CD4-positive, alpha-beta T cell treated with Interleukin-2 at 100 ng/mL for 4 hours (primary cell): ENCODE results near the gene F13A1.

ENCODE experiments used
- DNase-seq: peaks from one replicate; pipeline ENCODE4 v3.0.0-alpha.2; 2020; ENCODE audit warnings: low spot score

F13A1 gene

DNA sequence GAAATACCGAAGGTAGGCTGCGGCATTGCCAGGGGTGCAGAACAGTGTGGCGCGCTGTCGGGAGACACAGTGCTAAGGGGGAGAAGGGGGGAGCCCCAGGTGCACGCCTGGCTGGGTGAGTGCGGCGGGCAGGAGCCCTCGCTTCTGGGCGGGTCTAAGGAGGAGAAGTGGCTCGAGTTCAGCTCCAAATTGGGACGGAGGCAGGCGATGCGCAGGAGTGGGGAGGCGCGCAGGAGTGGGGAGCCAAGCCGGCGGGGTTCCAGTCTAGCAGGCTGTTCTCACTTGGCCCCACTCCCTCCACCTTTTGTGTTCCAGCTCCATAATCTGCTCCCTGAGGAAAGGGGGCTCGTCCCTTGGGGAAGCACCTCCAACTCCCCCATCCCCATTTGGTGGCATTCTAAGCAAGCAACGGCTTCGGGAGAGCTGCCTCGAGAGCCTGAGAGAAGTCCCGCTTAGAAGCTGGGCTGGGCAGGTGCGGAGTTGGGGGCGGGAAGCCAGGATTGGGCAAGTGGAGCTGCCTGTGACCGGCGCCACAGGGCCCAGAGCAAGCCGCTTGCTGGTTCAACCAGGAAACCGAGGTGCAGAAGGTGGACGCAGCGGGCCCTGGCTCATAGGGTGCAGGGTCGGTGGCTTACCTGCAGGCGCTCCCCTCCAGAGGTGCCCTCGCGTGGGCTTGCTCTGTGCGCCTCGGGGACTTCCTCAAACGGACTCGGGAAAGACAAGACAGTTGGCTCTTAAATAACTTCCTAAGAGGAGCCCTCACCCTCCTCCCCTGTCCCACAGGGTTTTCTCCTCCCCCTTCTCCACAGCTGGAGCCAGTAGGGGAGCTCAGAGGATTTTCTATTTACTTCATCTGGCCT, at the start of gene F13A1:
Gene F13A1 (minus strand): TSS at position 711 of the 860 bp plus-strand sequence. CDS start 1,998 bp downstream, outside the sequence.
- no peak for DNase-seq

DNA sequence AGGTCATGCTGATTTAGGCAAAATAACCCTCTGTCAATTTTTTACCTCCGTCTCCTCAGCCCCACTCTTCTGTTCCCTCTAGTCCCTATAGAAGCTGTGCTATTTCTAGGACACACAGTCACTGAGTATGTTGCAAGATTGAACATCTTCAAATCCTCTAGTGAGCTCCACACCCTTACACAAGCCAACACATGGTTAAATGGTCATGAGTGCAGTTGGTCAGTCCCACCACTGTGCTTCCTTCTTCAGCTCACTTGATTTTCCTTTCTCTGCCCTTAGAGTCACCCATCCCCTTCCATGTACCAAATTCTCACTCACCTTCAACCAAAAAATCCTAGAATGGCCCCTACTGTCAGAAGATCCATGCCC, 48.2 kb upstream of the F13A1 start:
- DNase-seq: no peak

DNA sequence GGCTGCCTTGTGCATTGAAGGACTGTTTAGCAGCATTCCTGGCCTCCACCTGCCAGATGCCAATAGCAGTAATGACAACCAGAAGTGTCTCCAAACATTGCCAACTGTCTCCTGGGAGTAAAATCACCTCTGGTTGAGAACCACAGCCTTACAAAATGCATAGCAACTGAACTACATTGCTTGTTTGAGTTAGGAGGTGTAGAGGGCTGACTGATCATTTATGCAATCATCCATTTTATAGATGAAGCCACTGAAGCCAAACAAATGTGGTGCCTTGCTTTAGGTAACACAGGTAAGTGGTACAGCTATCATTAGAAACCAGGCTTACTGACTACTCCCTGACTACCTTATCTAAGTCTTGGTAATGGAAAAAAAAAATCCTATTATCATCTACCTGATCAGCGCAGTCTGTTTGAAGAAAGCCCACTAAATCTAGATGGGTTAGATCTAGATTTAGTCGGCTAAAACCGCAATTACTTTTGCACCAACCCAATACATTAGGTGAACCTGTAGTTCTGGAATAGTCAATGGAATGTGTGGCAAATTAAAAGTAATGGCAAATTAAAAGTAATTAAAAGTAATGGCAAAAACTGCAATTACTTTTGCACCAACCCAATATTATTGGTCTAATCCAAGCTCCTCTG, 47.7 kb upstream of the F13A1 start:
- DNase-seq: no peak

DNA sequence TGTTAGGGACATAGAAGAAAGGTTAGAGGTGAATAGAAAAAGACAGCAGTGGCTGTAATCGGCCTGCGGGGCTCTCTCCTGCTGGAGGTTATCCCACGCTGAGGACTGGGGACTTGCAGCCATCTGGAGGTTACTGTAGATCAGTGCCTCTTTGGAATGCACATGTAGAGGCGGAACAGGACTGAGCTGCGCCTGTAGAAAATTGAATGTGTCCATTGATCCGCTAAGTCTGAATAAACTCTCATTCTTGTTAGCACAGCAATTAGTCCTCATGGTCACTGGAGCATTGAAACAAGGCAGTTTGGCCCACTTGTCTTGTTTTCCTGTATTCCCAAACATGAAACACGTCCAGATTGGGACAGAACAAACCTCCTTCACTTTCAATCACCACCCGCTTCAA, 46.3 kb upstream of the F13A1 start:
- no peak for DNase-seq

DNA sequence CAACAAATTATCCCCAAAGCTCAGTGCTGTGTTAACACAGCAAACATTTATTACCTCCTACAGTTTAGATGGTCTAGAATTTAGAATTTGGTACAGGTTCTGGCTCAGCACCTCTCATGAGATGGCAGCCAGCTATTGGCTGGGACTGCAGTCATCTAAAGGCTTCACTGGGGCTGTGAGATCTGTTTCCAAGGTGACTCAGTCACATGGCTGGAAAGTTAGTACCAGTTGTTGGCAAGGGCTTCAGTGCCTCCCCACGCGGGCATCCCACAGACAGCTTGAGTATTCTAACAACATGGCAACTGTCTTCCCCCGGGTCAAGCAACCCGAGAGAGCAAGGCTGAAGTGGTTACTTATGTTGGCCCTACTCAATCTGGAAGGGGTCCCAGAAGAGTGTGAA, 44.8 kb upstream of the F13A1 start:
- no peak for DNase-seq

DNA sequence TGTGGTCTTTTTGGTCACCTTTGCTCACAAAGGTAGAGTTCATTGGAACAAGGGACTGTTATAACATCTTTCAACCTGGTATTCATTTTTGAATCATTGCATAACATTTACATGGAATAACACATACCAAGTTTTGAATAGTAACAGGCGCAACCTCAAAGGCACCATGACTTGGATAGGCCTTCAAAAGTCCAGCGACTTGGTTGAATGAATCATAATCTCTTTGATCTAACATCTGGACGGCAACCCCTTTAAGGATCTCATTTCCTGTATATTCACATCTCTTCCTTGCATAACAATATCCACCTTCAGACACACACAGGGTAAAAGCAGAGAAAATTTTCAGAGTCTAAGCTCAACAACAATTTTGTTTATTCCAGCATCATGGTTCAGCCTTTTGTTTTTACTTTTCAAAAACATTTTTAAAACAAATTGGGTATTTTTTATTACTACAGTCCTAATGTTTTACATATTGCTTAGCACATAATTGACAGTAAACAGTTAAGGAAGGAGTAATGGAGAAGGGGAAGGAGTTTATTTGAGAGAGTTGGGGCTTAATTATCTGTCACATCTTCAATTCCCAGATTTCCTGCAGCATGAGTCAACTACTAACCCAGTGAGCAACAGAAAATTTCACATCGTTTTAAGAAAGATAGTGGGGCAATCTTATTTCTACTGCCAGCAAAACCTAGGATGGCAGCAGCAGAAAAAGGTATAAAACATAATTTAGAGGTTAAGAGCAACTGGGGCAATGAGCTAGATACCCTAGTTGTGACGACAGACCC, 41.8 kb upstream of the F13A1 start:
- no peak for DNase-seq

DNA sequence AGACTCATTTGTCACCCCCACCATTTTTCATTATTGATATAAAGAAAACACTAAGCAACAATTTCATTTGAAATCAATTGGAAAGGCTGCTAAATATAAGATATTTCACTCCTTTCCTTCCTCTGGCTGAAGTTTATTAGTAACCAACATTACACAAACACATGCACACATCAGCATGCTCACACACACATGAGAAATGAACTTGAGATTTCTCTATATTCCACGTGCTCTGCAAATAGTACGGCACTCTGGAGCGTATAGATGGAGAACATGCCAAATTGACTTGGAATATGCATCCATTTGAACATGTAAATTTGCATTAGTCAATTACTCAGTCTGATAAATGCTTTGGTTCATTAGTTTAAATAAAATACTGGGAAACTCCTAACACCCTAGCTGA, 37.1 kb upstream of the F13A1 start:
- no peak for DNase-seq

DNA sequence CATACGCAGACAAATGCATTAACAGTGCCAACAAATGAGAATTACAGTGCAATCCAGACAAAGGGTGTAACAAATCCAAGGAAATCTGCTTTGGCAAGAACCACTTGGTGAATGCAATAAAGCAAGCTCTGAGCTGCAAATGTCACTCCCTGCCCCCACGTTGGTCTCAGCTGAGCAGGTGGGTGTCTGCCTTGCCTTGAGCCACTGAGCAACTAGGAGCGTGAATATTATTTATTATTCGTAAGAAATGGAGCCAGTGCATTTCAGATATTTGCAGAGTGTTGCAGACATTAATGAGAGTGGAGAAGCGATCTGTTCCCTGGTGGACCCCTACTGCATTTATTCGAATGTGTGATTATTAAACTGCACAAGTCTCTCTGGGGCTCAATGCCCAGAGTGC, 36.6 kb upstream of the F13A1 start:
- no peak for DNase-seq

DNA sequence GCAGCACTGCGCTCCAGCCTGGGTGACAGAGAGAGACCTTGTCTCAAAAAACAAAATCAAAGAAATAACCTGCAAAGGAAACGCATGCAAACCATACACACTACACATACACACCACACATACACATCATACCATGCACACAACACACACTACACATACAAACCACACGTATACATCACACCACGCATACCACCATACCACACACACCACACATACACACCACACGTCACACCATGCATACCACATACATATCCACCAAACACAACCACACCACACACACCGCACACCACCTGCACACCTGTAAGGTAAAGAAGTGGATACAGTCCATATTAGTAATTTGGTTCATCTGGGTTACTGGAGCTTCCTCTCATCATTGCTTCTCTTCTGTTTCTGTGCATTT, 32.3 kb upstream of the F13A1 start:
- no peak for DNase-seq

DNA sequence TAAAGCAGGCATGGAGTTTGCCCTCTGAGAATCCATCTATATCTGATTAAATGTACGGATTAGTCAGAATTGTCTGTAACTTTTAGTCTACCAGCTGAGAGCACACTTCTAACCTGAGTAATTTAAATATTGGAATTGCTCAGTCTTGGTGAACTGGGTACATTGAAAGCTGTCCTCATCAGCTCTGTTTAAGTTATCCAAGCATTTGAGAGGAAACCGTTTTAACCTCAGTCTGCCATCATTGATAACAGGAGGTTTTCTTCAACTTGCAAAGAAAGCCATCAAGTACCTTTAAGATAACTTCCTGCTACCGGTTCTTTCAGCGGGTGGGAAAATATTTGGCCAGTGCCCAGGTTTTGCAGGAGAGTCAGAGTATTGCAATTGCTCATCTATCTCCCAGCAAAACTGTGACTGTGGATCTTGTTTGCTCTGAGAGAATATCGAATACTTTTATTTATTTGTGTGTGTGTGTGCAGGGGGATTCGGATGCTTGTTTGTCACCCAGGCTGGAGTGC, 31.1 kb upstream of the F13A1 start:
- no peak for DNase-seq

DNA sequence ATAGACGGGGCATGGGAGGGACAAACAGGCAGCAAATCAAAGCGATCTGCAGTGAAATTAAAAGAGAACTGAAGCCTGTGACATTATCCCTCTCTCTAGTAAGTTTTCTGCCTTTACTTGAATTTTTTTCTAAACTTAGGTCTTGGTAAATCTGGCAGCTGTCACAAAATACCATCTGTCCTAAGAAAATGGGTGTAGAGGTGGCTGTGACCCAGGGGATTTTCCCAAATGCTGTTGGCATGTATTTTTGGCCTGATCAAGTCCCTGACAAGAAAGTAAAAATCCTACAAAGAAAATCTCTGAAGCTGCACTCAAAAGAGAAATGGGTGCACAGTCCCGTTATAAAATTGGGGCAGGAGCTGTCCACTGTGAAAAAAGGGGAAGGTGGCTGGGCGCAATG, 30.2 kb upstream of the F13A1 start:
- DNase-seq: no peak

DNA sequence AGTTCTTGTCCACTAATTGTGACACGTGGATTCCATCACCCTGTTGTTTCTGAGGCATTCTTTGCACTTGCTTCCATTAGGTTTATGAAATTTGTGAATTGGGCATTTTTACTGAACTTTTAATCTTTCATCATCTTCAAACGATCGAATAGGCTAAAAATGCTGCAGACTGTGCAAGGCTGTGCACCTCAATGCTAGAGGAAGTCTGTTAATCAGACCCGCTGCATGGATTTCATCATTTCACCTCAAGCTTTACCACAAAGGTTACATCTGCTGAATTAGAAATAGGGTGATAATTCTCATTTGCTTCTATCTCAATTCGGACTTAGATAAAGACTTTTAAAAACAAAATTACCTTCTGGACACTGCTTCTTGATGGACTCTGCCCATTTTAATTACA, 27.8 kb upstream of the F13A1 start:
- no peak for DNase-seq

DNA sequence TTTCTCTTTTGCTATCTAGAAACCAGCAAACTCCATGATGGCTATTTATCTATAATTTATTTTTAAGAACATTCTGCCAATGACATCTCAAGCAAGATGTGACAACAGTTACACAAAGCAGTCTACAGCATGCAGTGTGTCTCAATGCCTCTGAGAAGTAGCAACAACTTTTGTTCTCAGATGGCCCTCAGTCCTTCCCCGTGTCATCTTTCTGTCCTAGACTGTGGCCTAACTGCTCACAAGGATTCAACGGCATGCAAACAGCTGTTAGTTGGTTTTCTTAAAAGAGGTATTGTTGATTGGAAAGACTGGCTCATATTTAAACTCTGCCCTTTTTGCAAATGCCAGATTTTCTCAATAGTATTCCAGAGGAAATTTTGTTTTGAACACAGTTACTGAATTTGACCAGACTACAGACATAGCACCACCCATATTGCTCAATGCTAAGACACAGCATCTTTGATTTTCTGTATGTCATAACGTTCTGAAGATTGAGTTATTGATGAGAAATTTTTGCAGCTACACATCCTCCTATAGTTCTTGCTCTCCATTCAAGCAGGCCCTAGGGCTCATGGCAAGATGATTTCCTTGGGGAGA, 26.1 kb upstream of the F13A1 start:
- DNase-seq: no peak

DNA sequence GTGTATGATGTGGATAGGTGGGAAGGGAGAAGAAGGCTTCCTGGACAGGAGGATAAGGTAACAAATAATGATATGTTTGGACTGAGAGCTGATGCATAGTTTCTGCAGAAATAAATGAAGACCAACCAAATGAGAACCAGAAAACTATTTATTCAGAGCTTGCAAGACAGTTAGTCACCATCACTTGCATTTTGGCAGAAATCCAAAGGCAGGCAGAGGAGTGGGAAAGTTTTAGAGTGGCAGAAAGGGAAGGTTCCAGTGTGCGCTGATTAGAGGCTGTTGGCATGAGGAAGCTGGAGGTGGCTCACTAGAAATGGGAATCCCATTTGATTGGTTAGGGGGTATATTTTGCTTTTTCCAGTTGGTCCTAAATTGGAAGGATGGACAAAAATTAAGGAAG, 13.0 kb upstream of the F13A1 start:
- DNase-seq: no peak

DNA sequence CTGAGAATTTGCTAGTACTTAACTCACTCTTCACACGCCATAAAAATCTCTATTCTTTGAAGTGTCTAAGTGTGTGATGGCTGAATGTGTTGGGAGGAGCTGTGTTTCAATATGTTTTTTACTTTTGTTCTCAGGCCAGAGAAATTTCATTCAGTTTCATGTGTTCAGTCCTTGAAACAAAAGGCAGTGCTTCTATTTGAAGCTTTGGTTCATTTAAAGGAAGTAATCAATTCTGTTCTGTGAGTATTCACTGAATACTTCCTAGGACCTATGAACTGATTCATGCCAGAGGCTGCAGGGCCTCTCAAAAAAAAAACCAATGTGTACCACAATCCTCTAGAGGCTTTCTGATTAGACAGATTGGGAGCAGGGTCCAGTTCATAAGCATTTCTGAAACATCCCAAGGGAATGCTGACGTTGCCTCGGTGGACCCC, 12.4 kb upstream of the F13A1 start:
- DNase-seq: no peak

DNA sequence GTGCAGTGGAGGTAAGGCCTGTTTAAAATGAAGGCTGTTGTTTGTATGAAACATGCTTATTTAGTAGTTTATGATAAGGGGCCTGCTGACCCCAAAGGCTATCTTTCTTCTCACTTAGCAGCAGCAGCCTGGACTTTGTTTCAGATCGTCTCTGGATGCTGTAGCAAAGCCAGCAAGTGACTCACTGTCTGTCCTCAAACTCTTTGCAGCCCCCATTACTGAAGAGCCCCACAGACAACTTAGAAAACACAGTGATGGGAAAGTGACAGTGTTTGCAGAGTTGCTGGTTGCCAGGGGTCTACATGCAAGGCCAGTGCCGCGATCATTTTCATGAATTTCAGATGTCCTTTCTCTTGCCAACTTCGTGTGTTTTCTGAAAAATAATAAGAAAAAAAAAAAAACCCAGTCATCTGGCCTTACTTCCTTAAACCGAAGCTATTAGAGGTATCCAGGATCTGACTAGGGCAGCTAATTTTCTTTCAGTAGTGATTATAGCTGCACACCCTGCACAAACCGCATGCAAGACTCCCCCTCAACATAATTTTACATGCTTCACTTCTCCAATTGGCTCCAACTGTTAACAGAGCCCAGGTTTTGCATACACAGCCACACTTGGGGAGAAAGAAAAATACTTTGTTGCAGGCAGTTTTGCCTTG, 11.6 kb upstream of the F13A1 start:
- DNase-seq: no peak

DNA sequence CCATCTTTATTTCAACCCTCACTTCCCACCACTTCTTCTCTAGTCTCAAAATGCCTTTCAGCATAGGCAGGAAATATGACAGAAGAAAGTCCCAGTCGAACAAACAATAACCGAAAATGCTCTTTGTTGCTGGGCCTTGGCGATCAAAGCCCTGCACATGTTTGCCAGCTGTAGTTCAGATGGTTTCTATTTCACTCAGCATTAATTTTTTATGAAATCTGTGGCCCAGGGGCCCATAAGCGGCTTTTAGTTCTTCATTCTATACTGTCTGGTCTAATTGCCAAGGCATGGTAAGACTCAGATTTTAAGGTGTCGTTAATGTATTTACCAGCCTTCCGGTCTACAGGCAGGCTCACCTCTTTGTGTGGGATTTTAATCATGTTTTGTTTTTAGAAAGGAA, 10.9 kb upstream of the F13A1 start:
- no peak for DNase-seq

DNA sequence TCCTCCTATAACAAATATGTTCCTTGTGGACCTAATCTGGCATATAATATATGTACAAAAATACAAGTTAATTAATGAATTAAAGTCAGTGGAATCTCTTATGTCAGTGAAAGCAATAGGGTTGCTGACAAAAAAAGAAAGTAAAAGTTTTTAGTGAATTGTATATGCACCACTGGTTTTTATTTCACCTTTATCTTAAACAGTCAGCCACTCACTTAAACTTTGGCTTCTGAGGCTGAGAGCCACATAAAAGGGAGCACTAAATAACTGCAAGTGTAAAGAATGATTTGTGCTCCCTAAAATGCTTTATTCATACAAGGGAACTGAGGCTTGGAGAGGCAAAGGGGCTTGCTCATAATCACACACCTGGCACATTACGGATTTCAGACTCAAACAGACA, 9.9 kb upstream of the F13A1 start:
- DNase-seq: no peak

DNA sequence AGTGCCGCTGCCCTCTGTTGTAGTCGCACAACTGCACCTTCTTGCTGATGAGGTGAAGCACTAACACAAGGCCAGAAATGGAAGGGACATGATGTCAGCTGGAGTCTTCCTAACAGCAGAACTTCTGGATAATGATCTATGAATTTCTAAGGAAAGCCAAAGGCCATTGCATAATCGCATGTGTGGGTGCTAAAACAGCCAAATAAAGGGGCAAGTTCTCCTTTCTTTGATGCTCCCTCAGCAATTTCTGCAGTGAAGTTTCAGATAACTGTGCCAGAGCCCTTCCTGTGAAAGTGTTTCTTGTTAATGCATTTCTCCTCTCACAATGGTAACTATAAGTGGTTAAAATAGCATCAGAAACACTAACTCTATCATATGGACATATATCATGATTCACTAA, 8.0 kb upstream of the F13A1 start:
- no peak for DNase-seq

DNA sequence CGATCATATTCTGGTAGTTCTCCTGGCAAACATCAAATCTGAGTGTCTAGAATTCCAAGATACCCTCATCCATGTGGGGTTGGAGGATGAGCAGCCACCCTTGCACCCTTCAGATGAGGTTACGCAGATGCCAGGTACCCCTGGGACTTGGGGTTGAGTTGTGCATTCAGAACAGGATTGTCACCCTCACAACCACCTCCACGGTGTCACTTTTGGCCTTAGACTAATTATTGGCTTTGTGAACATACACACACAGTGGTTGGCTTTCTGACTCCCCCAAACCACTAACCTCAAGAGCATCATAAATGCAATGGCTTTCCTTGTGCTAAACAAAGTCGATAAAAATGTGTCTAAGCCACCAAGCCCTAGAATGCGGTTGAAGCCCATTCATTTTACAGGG, 2.9 kb upstream of the F13A1 start:
- DNase-seq: no peak

DNA sequence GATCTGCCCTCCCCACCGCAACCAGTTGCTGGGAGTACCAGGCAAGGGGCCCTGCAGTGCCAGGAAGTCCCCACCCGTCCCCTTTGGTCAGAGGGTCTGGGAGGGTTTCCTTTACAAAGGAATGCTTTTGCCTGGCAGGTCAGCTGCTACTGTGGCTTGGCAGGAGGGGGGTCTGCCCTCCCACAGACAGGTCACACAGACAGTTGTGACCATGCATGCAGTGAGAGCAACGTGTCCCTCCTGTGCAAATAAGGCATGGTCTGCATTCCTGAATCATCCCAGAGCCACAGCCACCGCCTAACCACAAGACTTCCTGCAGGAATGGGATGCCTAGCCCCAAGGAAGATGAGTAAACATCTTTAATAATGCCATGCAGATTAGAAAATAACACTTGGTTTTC, 439 bp upstream of the F13A1 start:
- DNase-seq: no peak
